GM18951 (cell line): ENCODE results near the gene SRD5A3.

ENCODE experiments used
- POLR2A ChIP-seq: IDR thresholded peaks from 4 replicates; pipeline ENCODE4 v1.6.1; 2011; ENCODE audit warnings: mild to moderate bottlenecking; ENCODE audit not compliant: insufficient read length, insufficient read depth; ENCODE audit errors: extremely low read depth
- in situ Hi-C: fragments of 300-500 bp; cut with MboI; formaldehyde crosslinking; loops from one replicate; pipeline ENCODE4 v1.12.0; 2022; ENCODE audit warnings: low sequenced_read_pairs, mixed read lengths, inconsistent platforms; ENCODE audit not compliant: unreplicated experiment

The SRD5A3 gene

GRCh38 chr4:55376698-55377097, 30.7 kb downstream of the SRD5A3 start:
- in situ Hi-C loops: no loop called here
- TF ChIP-seq POLR2A: no peak

DNA sequence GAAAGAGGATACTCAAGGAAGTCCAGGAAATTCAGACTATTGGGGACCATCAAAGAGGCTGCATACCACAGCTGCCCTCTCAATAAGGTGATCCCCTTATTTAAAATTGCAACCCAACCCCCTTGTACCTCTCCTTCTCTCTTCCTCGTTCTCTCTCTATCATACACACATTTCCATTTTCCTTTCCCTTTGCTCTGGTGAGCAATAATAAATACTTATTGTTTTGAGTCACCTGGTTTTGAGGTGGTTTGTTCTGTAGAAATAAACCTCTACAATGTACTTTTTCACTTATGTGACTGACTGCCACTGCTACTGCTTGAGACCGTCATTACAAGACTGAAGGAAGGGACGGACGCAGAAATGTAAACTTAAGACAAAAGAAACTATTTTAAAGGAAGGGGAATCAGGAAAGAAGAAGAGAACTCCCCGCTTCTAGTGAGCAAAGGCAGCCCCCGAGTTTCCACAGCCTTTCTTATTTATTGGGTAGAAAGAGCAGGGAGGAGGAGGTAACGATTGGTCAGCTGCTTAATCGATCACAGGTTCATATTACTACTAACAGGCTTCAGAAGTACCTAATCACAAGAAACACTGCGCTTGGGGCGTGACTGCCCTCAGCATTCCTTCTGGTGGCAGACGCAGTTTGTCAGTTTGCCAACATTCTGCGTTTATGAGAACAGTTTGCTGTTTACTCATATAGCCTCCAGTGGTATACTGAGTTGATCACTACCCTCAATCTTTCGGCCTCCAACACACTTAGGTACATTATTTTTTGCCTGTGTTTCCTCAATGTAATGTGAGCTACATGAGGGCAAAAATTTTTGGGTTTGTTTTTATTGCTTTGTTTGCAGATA, 32.8 kb downstream of the SRD5A3 start:
- in situ Hi-C loops: no loop called here

GRCh38 chr4:55380576-55380975, 34.5 kb downstream of the SRD5A3 start:
- no peak for TF ChIP-seq POLR2A
- in situ Hi-C loops: no loop called here

More for the DNA sequence above, 32.8 kb downstream of the SRD5A3 start:
- no peak for TF ChIP-seq POLR2A

- in situ Hi-C loops: no loop called here
- TF ChIP-seq POLR2A: no peak
These were observed 35.5 kb downstream of the SRD5A3 start for GRCh38 chr4:55381502-55381901.

GRCh38 chr4:55382488-55383003, 36.5 kb downstream of the SRD5A3 start:
- no peak for TF ChIP-seq POLR2A
- in situ Hi-C loops: no loop called here

GRCh38 chr4:55385201-55385649, 39.2 kb downstream of the SRD5A3 start:
- TF ChIP-seq POLR2A: no peak
- in situ Hi-C loops: no loop called here

DNA sequence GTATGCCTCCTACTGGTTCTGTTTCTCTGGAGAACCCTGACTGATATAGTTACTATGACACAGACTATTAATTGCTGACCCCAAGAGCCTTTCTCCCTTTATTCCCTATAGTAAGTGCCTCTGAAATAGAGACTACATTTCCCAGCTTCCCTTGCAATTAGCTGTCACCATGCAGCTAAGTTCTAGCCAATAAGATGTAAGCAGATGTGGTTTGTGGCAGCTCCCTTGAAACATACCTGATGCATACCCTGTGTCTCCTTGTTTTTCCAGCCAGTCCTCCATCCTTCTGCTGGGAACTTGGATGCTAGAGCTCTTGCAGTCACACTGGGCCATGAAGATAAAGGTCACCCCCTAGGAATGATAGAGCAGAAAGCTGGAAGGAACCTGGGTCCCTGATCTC, 40.0 kb downstream of the SRD5A3 start:
- in situ Hi-C loops: no loop called here
- no peak for TF ChIP-seq POLR2A

- TF ChIP-seq POLR2A: no peak
- in situ Hi-C loops: no loop called here
These were observed 40.8 kb downstream of the SRD5A3 start for GRCh38 chr4:55386840-55387239.

GRCh38 chr4:55393461-55394320, 47.6 kb downstream of the SRD5A3 start:
- no peak for TF ChIP-seq POLR2A
- in situ Hi-C loops: no loop called here

DNA sequence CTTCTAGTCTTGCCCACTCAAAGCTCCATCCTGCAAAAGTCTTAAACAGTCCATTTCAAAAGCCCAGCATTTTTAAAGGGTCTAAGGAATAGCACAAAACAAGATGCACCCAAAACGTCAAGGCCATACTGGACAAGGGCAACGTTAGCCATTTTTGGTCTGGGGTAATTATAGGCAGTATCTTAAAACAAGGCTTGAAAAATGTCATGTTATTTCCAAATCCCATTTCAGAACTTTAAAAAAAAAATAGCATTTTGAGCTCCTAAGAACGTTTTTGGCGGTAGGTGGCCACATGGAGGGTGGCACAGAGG, 49.1 kb downstream of the SRD5A3 start:
- no peak for TF ChIP-seq POLR2A
- in situ Hi-C loops: no loop called here

DNA sequence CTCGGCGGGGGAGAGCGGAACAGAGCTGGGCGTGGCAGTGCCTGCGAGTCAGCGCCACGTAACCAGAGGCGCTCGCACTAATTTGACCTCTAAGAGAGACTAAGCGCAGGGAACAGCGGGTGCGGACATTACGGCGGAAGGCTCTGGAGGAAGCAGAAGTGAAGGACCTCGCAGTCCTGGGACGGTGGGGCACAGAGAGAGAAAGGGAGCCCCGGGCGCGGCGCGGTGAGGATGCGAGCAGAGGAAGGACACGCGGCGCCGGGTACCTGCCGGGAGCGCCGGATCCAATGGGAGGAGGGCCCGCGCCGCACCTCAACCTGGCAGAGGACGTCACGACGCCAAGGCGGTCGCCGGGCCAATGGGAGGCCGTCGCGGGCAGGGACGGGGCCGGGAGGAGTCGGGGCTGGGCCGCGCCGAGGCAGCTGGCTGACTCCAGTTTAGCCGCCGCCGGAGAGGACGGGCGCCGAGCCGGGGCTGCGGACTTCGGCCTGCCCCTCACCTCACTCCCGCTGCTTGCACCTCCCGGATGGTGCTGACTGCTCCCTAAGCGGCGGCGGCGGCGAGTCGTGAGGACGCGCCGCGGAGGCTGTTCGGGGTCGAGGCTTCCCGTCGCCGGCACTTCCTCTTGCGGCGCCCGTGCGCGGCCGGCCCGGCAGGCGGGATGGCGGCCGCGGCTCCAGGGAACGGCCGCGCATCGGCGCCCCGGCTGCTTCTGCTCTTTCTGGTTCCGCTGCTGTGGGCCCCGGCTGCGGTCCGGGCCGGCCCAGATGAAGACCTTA, 49.7 kb downstream of the SRD5A3 start, which contains the start of gene TMEM165:
Gene TMEM165, plus strand, starts transcription at position 429 of the 779 bp plus-strand sequence. Its CDS starts 233 bp downstream, at position 662.
- TF ChIP-seq POLR2A: peak; percentile 97
- in situ Hi-C loops: no loop called here

DNA sequence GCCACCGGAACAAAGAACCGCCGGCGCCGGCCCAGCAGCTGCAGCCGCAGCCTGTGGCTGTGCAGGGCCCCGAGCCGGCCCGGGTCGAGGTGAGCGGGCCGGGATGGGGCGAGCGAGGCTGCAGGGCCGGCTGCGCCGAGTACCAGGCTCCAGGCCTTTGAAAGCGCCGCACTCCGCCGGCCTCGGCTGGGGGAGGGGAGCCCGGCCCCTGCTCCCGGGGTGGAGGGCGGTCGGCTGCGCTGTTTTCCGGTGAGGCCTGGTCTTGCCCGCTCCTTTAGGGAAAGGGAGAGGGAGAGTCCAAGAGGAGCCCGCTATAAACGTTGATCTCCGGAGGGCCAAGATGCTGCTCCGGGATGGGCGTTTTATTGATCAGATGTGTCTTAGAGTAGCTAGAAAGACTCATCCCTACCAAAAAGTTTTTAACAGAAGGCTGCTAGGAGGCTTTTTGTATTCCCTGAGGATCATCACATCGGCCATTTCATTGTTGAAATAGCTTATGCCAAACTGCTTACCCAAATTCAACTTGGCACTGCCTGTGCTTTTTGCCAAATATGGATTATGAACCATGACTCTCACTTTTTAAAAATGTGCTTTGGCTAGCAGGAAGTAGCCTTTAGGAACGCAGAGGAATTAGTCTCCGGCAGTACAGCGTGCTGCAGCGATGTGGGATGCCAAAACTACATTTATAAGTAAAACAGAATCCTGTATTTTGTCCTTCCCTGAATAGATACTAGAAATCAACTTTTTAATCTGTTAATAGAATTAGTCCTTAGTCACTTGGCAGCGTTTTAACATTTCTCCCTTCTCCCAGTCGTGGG, 50.5 kb downstream of the SRD5A3 start:
- TF ChIP-seq POLR2A: no peak
- in situ Hi-C loops: no loop called here
